Stimulated activated CD4-positive, alpha-beta T cell treated with anti-CD3 and anti-CD28 coated beads, TNF-alpha, amount 100 ng/mL, for 4 hours (primary cell): Measurements from ENCODE around the gene P2RX3.
A peak's percentile ranks its signal among the peaks of the same experiment; 100 is the strongest.
"Not testable (repeated sequence)": the region's sequence is repeated elsewhere in the genome, so short reads cannot be mapped to it uniquely, and the experiment has no call there.

Source experiments
- DNase-seq, 3 experiments: peaks; one replicate each; pipeline ENCODE4 v3.0.0-alpha.2; 2020; ENCODE audit warnings: low read depth in 3 of 3

Gene P2RX3

GRCh38 chr11:57324154-57324885 is 13.8 kb upstream of the P2RX3 start:
- no peak for DNase-seq

DNA sequence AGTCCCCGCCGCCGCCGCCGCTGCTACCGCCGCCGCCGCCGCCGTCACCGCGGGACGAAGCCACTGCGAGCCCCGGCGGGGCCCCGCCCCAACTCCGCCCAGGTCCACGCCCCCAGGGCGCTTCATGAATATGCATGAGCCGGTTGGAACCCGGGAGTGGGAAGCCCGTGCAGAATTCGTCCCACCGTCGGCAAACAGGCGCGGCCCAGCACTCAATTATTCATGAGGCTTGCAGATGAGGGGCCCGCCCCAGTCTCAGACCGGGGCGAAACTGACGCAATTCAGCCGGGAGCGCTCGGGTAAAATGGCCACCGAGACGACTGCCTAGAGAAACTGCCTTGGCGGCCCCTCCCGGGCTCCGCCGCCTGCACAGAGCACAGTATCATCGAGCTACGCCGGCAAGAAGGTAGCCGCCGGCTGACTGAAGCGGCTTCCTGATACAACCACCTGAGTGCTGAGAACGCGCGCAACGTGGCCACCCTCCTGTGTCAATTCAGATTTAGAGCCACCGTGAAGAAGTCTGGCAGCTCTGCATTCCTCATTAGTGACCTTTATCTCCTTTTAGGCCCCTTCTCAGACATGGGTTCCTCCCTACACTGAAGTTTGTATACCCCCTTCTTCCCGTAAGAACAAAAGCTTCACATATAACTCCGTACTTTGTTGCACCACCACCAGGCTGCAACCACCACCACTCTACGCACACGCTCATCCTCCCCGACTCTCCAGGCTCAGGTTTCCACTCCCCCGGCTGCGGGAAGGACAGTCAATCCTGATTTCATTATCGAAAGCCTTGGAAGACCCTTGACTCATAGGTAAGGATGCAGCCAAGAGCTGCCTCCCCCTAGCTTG is 13.0 kb upstream of the P2RX3 start, which contains the start of gene TNKS1BP1:
Gene TNKS1BP1 (minus strand): TSS at position 67 of the 849 bp plus-strand sequence. CDS start 3,067 bp downstream, outside the sequence.
- peak; percentile 84 to 92 (median 90) for DNase-seq

DNA sequence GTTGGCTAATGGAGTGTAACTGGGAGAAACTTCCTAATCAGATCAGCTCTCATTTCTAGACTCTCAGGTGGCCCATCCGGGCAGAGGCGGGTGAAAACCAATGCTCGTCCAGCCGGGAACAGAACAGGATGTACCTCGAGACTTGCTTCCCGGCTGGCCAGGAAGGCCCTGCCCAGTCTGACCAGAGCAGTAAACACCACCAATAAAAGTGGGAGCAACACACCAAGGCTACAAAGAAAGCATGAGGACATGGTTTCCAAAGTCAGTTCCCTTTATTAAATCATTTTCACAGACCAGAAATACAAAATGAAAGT is 12.5 kb upstream of the P2RX3 start:
- DNase-seq: peak in 1 of 3 experiments; percentile 18

DNA sequence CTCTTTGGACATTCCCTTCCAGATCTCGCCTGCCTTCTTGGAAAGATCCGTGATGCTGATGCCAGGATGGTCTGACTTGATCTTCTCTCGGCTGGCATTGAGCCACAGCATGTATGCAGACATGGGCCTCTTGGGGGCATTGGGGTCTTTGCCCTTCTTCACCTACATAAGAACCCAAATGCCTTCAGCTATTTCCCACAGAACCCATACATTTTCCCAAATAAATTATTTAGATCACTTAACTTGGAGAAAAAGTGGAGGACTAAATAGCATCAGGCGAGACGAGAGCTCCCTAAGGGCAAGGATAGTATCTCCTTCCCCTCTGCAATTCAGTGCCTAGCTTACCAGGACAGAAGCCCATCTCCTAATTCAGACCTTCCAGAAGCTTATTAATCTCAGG is 10.4 kb upstream of the P2RX3 start:
- DNase-seq: no peak

GRCh38 chr11:57330029-57330428 is 8.1 kb upstream of the P2RX3 start:
- no peak for DNase-seq

- no peak for DNase-seq
Observed at GRCh38 chr11:57331720-57332119, 6.4 kb upstream of the P2RX3 start.

GRCh38 chr11:57332694-57333440 is 5.3 kb upstream of the P2RX3 start:
- no peak for DNase-seq

DNA sequence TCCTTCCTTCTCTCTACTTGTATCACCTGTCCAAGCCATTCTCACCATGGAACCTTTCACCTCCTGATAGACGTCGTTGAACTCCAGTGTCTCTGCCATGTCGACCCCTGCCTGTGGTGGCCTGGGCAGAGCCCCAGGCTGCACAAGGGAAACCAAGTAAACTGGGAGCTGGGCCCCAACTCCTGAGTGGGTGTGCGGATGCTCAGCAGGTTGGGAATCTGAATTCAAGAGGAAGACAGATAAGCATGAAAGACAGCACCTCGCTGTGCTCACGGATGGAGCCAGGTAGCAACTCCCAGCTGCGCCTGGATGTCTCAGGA is 3.2 kb upstream of the P2RX3 start:
- no peak for DNase-seq

- peak; percentile 72 to 79 (median 77) for DNase-seq
Observed at GRCh38 chr11:57335343-57336110, 2.6 kb upstream of the P2RX3 start, which contains the start of gene SSRP1. TSS of gene SSRP1 (minus strand) at chr11:57335892. CDS start at chr11:57335121, 771 bp downstream.

- no peak for DNase-seq
Observed at GRCh38 chr11:57336111-57336666, 2.0 kb upstream of the P2RX3 start.

- not testable (repeated sequence) for DNase-seq
Observed at GRCh38 chr11:57336856-57337255, 1.3 kb upstream of the P2RX3 start.

DNA sequence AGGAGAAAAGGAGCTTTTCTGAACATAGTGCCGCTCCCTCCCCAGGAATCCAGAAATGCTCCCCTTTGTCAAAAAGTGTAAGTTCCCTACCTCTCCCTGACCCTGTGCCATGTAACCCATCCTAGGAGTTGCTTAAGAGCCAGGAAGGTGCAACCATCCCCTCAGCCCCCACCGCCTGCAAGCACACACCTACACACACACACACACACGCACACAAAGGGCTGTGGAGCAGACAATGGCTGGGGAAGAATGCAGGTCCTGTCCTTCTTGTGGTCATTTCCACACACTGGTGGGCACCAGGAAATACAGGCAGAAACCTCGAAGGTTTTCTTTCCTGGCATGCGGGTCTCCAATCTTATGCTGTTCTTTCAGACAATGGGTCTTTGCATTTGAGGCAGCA is 1.2 kb downstream of the P2RX3 start:
- DNase-seq: no peak

DNA sequence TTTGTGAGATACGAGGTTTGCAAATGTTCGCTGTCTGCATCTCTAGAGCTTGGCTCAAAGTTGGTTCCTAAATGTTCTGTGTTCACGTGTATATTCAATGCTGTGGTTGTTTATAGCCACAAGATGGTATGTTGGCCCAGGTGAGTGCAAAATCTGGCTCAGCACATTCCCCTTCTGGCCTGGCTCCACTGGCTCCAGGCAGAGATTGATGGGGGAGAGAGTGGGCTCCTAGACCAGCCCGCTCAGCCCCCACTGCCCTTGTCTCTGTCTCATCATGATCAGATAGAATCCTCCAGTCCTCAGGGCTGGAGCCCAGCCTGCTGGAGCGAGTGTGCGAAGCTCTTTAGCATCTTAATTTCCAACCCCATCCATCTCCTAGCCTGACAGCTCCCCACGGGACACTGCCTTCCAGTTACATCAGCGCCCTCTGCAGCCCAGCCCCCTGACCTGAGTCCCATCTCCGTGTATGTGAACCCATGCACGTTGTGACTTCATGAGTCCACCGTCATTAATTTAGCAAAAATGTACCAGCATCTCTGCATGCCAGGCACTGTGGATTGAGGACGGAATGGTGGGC is 2.0 kb downstream of the P2RX3 start:
- DNase-seq: no peak

DNA sequence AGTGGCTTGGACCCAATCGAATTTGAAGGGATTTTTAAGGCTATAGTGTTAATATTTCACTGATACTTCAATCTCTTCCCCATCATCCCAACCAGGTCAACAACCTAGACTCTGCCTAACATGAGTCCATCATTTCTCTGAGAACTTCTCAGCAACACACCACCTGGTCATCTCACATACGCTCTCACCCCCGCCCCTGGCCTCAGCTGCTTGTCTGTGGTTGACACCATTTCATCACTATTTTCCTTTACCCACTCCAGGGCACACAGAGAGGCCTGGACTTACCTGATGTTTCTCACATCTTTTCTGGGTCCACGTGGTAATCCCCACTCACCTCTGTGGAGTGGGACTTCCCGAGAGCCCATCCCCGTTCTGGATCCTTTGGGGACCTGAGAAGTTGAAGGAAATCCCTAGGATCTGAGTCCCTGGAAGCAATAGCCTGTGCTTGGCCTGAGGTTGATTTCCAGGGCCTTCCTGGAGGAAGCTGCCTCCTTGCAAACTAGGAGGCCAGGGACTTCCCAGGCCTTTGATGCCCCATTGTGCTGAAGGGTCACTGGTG is 3.2 kb downstream of the P2RX3 start:
- no peak for DNase-seq

GRCh38 chr11:57342702-57343101 is 4.5 kb downstream of the P2RX3 start:
- DNase-seq: no peak

GRCh38 chr11:57343825-57344224 is 5.7 kb downstream of the P2RX3 start:
- DNase-seq: no peak

DNA sequence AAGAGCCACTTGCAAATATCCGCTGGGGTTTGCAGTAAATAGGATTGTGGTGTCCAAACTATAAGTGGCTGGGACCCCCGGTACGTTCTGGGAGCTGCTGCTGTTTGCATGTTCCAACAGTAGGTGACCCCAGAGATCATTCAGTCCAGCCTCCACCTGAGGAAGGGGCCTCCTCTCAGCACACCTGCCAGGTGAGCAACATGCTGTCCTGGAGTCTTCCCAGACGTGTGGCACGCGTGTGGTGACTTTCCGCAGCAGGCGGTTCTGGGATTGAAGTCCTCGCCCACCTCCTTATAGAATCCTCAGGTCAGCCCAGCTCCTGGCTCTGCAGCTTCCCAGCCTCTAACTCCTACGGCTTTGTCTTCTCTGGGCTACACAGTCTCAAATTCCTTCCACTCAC is 6.7 kb downstream of the P2RX3 start:
- no peak for DNase-seq

GRCh38 chr11:57345555-57346211 is 7.5 kb downstream of the P2RX3 start:
- peak; percentile 48 to 63 (median 51) for DNase-seq

DNA sequence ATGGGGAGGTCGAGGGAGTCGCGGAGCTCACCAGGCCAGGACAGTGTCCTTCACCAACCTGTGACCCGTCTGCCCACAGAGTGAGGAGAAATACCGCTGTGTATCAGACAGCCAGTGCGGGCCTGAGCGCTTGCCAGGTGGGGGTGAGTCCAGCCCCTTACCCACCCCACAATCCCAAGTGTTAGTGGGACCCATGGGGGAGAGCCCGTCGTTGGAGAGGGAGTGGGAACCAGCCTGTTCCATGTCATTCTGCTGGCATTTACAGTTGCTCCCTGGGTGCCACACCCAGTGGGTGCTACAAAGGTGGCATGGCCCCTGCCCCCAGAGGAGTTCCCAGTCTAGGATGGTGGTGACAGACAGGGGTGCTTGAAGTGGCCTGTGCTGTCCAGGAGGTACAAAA is 9.2 kb downstream of the P2RX3 start:
- DNase-seq: no peak

GRCh38 chr11:57348052-57348451 is 9.9 kb downstream of the P2RX3 start:
- no peak for DNase-seq
